GM12872 (cell line): ENCODE data around the gene FCER2.

Experiments used
- CTCF ChIP-seq: IDR thresholded peaks from 3 replicates; pipeline ENCODE4 v1.5.1; 2011; ENCODE audit warnings: low read depth, mild to moderate bottlenecking, low read length, moderate library complexity; ENCODE audit not compliant: insufficient read depth

Gene FCER2

GRCh38 chr19:7701654-7702457 lies at the start of gene FCER2:
Gene FCER2, minus strand, starts transcription at chr19:7702131. Its CDS starts 2,371 bp downstream, at chr19:7699760.
- 0 out of 3 replicates have a peak, but pooled peaks have one; percentile 7 for TF ChIP-seq CTCF

- no peak for TF ChIP-seq CTCF
These were observed 49.3 kb upstream of the FCER2 start for GRCh38 chr19:7751157-7751783.

GRCh38 chr19:7748756-7749155 lies 46.8 kb upstream of the FCER2 start:
- TF ChIP-seq CTCF: peak; percentile 46

GRCh38 chr19:7748171-7748570 lies 46.2 kb upstream of the FCER2 start:
- no peak for TF ChIP-seq CTCF

GRCh38 chr19:7746903-7747884 lies 45.3 kb upstream of the FCER2 start, which contains the start of gene CD209:
Gene CD209, minus strand, starts transcription at chr19:7747534. Its CDS starts 23 bp downstream, at chr19:7747511.
- no peak for TF ChIP-seq CTCF

GRCh38 chr19:7744871-7745650 lies 43.1 kb upstream of the FCER2 start:
- TF ChIP-seq CTCF: no peak
